IPS-18c (cell line): ENCODE data around the gene PDIA6.

Source experiments
- H3K4me3 ChIP-seq: 2 replicates; pipeline ENCODE4 v1.7.0; 2013; ENCODE audit warnings: low read depth, mild to moderate bottlenecking, low read length, moderate library complexity; ENCODE audit not compliant: insufficient read depth
- H3K9me3 ChIP-seq: one replicate; pipeline ENCODE4 v1.6.1; 2013; ENCODE audit warnings: mild to moderate bottlenecking, low read length, moderate library complexity; ENCODE audit not compliant: control insufficient read depth, insufficient read depth

The PDIA6 gene

GRCh38 chr2:10777842-10778723, 34.5 kb downstream of the PDIA6 start:
- Histone ChIP-seq H3K4me3 (no peak overlapping the region), H3K9me3 (no peaks in the 10 kb centered on the region)

- no peaks in the 10 kb centered on the region for H3K9me3 ChIP-seq
- H3K4me3 ChIP-seq = no peak overlapping the region
These were observed 35.3 kb downstream of the PDIA6 start for GRCh38 chr2:10777111-10777841.

- H3K9me3 ChIP-seq = no peaks in the 10 kb centered on the region
These were observed 36.2 kb downstream of the PDIA6 start for GRCh38 chr2:10776231-10776977.

GRCh38 chr2:10775831-10776230, 36.8 kb downstream of the PDIA6 start:
- H3K4me3 ChIP-seq = no peak overlapping the region

More at GRCh38 chr2:10776231-10776977, 36.2 kb downstream of the PDIA6 start:
- H3K4me3 ChIP-seq = no peak overlapping the region

GRCh38 chr2:10775021-10775780, 37.4 kb downstream of the PDIA6 start:
- H3K4me3 ChIP-seq = no peak overlapping the region
- no peaks in the 10 kb centered on the region for H3K9me3 ChIP-seq

More at GRCh38 chr2:10775831-10776230, 36.8 kb downstream of the PDIA6 start:
- no peaks in the 10 kb centered on the region for H3K9me3 ChIP-seq

- Histone ChIP-seq H3K9me3 (no peaks in the 10 kb centered on the region), H3K4me3 (no peak overlapping the region)
These were observed 38.2 kb downstream of the PDIA6 start for GRCh38 chr2:10774394-10774793.

GRCh38 chr2:10773821-10774341, 38.7 kb downstream of the PDIA6 start:
- Histone ChIP-seq H3K4me3 (no peak overlapping the region), H3K9me3 (no peaks in the 10 kb centered on the region)

- H3K4me3 ChIP-seq = no peak overlapping the region
- H3K9me3 ChIP-seq = no peaks in the 10 kb centered on the region
These were observed 39.7 kb downstream of the PDIA6 start for GRCh38 chr2:10772868-10773215.

GRCh38 chr2:10772201-10772867, 40.3 kb downstream of the PDIA6 start:
- no peaks in the 10 kb centered on the region for H3K9me3 ChIP-seq
- H3K4me3 ChIP-seq = no peak overlapping the region

GRCh38 chr2:10771786-10772185, 40.8 kb downstream of the PDIA6 start:
- no peak overlapping the region for H3K4me3 ChIP-seq

GRCh38 chr2:10770956-10771750, 41.4 kb downstream of the PDIA6 start:
- H3K4me3 ChIP-seq = no peak overlapping the region
- no peaks in the 10 kb centered on the region for H3K9me3 ChIP-seq

More at GRCh38 chr2:10771786-10772185, 40.8 kb downstream of the PDIA6 start:
- H3K9me3 ChIP-seq = no peaks in the 10 kb centered on the region

- no peaks in the 10 kb centered on the region for H3K9me3 ChIP-seq
- no peak overlapping the region for H3K4me3 ChIP-seq
These were observed 44.5 kb downstream of the PDIA6 start for GRCh38 chr2:10768063-10768507.

- no peaks in the 10 kb centered on the region for H3K9me3 ChIP-seq
- H3K4me3 ChIP-seq = no peak overlapping the region
These were observed 46.7 kb downstream of the PDIA6 start for GRCh38 chr2:10765914-10766313.

GRCh38 chr2:10765461-10765860, 47.1 kb downstream of the PDIA6 start:
- no peaks in the 10 kb centered on the region for H3K9me3 ChIP-seq

GRCh38 chr2:10764896-10765295, 47.7 kb downstream of the PDIA6 start:
- no peak overlapping the region for H3K4me3 ChIP-seq

More at GRCh38 chr2:10765461-10765860, 47.1 kb downstream of the PDIA6 start:
- H3K4me3 ChIP-seq = no peak overlapping the region

More at GRCh38 chr2:10764896-10765295, 47.7 kb downstream of the PDIA6 start:
- no peaks in the 10 kb centered on the region for H3K9me3 ChIP-seq
